HUDEP-2 (cell line): ENCODE measurements around the gene PHRF1.

Experiments used
- DNase-seq, 76 experiments: peaks; one replicate each; lab custom pipeline; 2025; ENCODE audit not compliant: unreplicated experiment in 76 of 76; lab: John Stamatoyannopoulos, UW

Gene PHRF1

GRCh38 chr11:556662-557256 lies 19.5 kb upstream of the PHRF1 start:
- DNase-seq, result no peak

GRCh38 chr11:557328-558132 lies 18.7 kb upstream of the PHRF1 start:
- DNase-seq, result no peak

GRCh38 chr11:558503-558902 lies 17.8 kb upstream of the PHRF1 start:
- no peak for DNase-seq

GRCh38 chr11:559020-559620 lies 17.1 kb upstream of the PHRF1 start:
- no peak for DNase-seq

GRCh38 chr11:559712-560304 lies 16.5 kb upstream of the PHRF1 start:
- DNase-seq, result no peak

GRCh38 chr11:560305-561147 lies 15.7 kb upstream of the PHRF1 start, which contains the start of the genes LMNTD2 and RASSF7:
Gene LMNTD2 (minus strand): TSS chr11:560738. CDS start chr11:560716, 22 bp downstream.
Gene RASSF7 (plus strand): TSS chr11:560970. CDS start chr11:561769, 799 bp downstream.
- peak in 74 of 76 experiments; percentile 19 to 94 (median 84) for DNase-seq

GRCh38 chr11:561148-562003 lies 14.9 kb upstream of the PHRF1 start:
- peak in 61 of 76 experiments; percentile 12 to 80 (median 55) for DNase-seq

GRCh38 chr11:562046-562645 lies 14.1 kb upstream of the PHRF1 start:
- DNase-seq, result no peak

- DNase-seq, result no peak
Measured at GRCh38 chr11:563066-563811, 13.0 kb upstream of the PHRF1 start.

GRCh38 chr11:563812-564578 lies 12.3 kb upstream of the PHRF1 start:
- DNase-seq, result no peak

GRCh38 chr11:565921-566509 lies 10.3 kb upstream of the PHRF1 start:
- no peak for DNase-seq

GRCh38 chr11:567011-567628 lies 9.2 kb upstream of the PHRF1 start:
- DNase-seq, result no peak

- no peak for DNase-seq
Measured at GRCh38 chr11:567629-568292, 8.5 kb upstream of the PHRF1 start.

- peak in 73 of 76 experiments; percentile 50 to 96 (median 90) for DNase-seq
Measured at GRCh38 chr11:568306-569157, 7.7 kb upstream of the PHRF1 start.

GRCh38 chr11:569158-569885 lies 6.9 kb upstream of the PHRF1 start:
- DNase-seq, result no peak
